Fibroblast of the conjunctiva (primary cell): ENCODE data around the gene MIOX.

Experiments used
- DNase-seq: peaks from one replicate; pipeline ENCODE4 v3.0.0-alpha.2; 2010; ENCODE audit warnings: low read depth

The MIOX gene

DNA sequence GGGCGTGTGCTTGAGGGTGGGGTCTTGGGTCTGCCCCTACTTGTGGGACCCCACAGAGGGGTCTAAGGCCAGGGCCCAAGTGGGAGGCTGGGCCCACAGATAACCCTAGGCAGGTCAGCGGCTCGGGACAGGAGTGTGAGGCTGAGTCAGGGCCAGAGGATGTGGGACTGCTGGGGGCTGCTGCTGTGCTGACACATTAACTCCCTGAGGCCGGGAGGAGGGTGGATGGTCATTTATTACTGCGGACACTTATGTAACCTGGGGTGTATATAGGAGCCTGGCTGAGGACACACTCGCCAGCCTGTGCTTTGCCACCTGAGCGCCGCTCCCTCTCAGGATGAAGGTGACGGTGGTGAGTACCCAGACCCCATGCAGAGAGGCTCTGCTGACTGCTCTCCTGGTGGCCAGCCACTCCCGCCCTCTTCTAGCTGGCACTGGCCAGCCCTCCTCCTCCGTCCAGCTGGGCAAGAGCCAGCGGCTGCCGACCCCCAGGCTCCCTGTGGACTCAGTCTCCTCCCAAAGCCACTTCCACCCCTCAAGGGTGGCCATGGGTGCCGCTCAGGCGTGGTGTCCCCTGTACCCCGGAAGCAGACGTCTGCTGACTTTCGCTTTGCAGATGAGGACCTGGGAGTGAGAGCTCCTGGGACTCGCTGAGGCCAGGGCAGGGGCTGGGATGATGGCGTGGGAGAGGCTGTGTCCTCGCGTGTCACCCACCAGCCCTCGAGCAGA is at the start of gene MIOX:
Gene MIOX (plus strand): TSS at position 299 of the 729 bp plus-strand sequence. CDS start 39 bp downstream, at position 338.
- DNase-seq: no peak

DNA sequence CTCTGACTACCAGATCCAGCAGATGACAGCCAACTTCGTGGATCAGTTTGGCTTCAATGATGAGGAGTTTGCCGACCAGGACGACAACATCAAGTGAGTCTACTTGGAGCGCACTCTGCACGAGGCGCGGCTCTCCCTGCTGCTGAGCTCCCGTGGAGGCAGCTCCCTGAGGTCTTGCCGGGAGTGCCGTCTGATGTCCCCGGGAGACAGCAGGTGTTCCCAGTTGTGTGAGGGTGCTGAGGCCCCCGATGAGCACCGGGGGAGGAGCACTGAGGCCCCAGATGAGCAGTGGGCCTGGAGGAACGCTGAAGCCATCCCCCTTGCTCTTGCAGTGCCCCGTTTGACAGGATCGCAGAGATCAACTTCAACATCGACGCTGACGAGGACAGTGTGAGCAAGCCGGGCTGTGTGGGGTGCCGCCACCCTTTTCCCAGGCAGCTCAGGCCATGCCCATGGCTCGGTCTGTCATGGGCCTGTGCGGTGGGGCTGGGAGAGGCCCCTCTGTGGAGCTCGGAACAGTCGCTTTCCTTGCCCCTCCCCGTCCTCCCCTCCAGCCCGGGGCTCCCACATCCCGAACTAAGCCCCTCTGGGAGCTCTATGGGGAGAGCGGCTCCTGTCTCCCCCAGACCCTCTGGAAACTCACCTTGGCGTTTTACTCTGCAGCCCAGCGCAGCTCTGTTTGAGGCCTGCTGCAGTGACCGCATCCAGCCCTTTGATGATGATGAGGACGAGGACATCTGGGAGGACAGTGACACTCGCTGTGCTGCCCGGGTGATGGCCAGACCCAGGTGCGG is 49.0 kb upstream of the MIOX start:
- no peak for DNase-seq

DNA sequence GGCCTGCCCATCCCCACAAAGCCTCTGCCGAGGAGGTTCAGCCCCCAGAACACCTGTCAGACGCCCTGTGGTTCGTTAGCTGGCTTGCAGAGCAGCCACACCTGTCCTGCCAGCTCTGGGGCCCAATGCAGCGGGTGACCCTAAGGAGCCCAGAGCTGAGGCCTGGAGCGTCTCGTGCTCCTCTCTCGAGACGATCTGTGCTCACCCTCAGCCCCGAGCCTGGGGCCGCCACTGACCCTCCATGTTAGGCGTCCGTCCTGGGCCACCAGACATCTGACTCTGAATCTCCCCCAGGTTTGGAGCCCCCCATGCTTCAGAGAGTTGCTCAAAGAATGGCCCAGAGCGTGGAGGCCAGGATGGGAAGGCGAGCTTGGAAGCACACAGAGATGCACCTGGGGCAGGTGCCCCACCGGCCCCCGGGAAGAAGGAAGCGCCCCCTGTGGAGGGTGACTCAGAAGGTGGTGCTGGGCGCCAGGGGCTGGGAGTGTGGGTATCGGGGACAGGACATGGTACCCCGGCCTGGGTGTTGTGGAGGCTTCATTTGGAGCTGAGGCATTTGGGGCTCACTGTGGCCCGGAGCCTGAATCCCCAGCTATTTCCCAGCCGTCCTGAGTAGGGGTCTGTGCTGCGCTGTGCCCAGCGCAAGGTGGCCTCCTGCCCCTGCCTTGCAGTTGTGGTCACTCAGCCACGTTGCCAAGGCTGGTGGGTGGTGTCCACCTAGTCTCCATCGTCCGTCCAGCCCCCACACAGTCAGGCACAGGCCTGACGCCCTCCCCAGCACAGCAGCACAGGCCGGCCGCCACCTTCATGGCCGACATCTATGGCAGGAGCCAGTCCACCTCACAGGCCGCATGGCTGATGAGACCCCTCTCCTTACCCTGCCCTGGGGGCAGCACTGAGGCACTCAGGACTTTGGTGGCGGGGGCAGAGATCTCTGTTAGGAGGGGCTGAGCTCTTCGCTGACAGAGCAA is 48.1 kb upstream of the MIOX start:
- DNase-seq: no peak

DNA sequence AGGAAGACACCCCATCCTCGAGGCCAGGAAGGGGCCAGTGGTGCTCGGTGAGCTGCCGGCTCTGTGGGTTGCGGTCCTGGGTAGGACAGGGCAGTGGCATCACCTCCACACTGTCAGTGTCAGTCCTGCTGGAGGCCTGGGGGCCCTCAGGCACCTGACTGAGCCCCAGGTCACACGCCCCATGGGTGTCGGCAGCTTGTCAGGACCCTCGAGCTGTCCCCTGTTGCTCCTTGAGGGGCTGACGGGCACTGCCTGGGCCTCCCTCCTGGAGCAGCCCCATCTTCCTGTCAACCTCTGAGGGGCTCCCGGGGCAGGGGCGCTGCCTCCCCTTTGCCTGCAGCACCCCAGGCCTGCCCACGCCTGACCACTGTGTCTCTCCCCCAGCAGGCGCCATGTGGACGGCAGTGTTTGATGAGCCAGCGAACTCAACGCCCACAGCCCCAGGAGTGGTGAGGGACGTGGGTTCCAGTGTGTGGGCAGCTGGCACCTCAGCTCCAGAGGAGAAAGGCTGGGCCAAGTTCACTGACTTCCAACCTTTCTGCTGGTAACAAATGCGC is 47.3 kb upstream of the MIOX start:
- no peak for DNase-seq

DNA sequence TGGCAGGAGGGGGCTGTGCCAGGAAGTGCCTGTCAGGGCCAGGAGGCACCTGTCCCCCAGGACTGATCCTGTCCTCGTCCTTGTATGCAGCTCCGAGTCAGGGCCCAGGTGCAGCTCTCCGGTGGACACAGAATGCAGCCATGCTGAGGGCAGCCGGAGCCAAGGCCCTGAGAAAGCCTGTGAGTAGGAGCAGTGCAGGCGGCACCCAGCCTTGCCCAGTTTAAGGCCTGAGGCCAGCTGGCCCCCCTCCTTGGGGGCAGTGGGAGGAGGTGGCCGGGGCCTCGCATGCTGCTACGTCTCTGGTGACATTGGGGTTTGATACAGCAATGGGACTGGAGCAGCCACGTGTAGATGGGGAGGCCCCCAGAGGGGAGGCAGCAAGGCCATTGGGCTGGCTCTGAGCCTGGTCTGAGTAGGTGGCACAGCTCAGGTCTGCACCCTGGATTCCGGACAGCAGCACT is 46.8 kb upstream of the MIOX start:
- DNase-seq: no peak

DNA sequence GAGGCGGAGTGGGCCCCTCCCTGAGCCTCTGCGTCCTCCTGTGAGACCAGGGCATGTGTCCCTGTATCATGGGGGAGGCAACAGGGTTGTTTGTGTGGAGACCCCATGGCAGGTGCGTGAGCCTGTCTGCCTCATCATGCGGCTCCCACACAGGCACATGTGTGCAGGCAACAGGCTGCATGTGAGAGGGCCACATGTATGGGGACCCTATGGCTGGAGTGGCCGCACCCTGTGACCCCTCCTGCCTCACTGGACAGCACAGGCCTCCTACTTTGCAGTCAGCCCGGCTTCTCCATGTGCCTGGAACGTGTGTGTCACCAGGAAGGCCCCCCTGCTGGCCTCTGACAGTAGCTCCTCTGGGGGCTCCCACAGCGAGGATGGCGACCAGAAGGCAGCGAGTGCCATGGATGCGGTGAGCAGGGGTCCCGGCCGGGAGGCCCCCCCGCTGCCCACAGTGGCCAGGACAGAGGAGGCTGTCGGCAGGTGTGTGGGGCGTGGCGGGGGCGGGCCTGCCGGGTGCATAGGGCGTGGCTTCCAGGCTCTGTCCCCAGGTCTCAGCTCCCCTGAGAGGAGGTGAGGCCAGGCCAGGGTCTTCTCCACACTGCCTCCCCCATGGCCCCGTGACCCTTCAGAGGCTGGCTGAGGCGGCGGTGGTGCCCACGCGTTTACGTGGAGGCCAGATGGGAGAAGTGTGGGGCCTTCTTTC is 46.0 kb upstream of the MIOX start:
- DNase-seq: no peak

DNA sequence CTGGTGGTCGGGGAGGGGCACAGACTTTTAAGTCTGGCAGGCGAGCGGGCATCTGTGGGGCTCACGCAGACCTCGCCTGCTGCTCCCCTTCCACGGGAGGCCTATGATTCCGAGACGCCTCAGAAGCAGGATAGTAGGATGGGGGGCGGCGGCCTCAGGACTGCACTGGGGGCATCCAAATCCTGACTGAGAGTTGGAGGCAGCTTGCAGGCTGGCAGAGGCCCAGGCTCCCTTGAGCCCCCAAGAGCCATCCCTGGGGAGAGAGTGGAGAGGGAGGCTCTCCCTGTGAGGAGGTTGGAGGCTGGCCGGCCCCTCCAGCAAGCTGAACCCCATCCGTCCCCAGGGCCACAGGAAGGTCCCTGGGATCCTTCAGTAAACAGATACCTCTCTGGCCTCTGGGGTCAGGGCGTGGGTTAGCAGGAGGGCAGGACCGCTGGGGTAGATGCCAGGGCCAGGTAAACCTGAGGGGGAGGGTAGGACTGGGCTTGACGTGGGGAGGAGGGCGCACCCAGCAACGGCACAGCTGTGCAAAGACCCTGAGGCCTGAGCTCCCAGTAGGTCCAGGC is 45.1 kb upstream of the MIOX start:
- DNase-seq: no peak

DNA sequence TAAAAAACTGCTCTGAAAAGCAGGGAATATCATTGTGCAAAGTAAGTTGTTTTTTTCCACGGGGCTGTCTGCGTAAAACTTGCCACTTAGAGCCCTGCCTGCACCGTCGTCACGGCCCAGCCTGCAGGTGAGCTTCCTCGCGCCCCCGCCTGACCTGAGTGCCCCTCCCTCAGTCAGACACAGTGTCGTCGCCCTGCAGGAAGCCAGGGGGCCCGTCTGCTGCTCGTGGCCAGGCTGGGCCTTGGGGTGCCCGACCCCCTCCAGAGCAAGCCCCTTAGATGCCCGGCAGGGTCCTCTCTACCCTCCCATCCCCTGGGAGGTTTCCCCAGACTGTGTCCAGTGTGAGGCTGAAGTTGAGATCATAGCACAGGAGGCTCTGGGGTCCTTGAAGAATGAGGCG is 43.5 kb upstream of the MIOX start:
- no peak for DNase-seq

DNA sequence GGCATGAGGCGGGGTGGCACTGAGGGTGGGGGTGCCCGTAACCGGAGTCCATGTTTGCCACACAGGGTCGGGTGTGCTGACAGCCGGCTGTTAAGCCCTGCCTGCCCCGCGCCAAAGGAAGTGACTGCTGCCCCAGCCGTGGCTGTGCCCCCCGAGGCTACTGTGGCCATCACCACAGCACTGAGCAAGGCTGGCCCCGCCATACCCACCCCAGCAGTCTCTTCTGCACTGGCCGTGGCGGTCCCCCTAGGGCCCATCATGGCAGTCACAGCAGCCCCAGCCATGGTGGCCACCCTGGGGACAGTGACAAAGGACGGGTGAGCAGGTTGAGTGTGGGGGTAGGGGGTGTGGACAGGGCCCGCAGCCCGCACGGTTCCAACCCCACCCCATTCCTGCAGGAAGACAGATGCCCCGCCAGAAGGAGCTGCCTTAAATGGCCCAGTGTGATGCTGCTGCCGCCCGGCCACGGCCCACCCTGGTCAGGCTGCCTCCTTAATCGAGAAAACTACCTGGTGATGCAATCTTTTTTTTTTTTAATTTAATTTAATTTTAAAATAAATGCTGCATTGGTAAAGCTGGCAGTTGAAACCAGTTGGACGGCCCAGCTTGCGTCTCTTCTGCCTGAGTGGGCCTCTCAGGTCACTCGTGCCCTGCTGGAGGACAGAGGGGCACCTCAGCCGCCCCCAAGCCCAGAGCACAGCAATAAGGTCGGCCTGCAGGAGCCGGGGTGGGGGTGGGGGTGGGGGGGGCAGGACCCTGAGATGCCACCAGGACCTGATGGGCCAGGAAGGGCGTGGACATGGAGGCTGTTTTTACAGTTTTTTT is 42.6 kb upstream of the MIOX start:
- no peak for DNase-seq

DNA sequence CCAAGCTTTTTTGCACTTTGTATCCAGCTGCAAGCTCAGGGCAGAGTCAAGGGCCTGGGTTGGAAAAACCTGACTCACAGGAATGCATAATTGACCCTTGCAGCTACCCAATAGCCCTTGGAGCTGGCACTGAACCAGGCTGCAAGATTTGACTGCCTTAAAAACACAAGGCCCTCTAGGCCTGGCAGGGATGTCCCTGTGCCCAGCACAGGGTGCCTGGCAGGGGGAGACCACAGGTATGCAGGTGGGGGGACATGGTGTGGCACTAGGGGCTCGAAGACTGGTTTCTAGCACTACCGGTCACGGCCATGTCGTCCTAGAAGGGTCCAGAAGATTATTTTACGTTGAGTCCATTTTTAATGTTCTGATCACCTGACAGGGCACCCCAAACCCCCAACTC is 42.0 kb upstream of the MIOX start:
- peak; percentile 71 for DNase-seq

DNA sequence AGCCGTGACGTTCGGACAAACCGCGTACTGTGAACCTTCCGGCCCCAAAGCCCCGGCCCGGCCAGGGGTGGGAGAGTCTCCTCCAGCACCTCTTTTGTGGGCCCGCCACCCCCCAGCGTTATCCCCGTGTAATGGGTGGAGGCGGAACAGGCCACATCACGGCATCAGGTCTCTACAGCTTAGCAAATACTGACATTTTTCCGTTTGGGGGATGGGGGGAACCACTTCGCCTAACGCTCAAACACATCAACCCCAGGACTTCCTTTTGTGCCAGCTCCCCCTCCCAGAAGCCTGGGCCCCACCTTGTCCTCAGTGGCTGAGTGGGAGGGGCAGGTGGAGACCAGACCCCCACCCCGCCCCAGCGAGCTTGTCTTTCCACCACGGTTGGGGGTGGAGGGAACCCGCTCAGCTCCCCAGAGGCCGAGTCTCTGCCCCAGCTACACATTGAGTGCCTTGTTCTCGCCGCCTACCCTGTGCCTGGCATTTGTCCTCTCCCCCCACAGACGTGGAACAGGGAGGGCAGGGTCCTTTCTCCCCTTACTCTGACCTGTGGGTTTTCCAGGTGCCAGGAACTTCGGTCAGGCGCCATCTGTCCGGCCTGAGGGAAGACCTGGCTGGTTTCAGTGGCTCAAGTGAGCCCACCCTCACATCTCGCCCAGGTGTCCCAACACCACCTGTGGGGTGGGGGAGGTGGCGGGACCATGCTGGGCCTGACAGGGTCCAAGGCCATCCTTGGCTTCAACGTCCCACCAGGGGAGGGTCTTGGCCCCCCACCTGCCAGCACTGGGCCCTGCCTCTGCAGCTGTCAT is 41.4 kb upstream of the MIOX start:
- DNase-seq: no peak

DNA sequence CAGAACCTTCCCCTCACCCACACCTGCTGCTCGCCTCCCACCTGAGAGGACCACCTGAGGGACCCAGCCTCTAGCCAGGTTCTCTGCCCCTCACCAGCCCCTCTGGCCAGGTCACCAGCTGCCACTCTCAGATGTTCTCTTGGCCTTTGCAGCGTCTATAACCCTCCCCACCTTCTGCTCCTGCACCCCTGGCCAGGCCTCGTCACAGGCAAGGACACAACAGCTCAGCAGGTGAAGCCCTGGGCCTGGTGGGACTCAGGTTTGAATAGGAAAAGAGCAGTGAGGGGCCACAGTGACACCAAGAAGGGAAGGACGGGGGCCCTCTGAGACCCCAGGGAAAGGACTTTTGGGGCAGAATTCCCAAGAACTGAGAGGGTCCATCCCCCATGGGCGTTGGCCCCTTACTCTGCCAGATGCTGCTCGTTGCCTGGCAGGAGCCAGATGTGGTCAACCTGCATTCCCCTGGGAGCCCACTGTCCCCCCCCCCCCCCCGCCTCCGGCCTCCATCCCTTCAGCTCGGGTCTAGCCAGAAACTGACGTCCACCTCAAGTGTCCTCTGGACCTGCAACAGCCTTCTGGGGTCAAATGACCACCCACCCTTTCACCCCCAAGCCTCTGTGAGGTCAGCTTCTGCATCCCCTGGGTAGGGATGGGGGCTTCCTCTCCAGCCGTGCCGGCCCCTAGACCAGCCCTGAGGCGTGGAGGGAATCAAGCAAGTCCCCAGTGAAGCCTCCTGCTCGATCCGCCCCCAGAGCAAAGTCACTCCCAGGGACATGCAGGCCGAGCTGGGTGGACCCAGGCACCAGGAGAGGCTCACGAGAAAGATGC is 40.6 kb upstream of the MIOX start:
- DNase-seq: no peak

DNA sequence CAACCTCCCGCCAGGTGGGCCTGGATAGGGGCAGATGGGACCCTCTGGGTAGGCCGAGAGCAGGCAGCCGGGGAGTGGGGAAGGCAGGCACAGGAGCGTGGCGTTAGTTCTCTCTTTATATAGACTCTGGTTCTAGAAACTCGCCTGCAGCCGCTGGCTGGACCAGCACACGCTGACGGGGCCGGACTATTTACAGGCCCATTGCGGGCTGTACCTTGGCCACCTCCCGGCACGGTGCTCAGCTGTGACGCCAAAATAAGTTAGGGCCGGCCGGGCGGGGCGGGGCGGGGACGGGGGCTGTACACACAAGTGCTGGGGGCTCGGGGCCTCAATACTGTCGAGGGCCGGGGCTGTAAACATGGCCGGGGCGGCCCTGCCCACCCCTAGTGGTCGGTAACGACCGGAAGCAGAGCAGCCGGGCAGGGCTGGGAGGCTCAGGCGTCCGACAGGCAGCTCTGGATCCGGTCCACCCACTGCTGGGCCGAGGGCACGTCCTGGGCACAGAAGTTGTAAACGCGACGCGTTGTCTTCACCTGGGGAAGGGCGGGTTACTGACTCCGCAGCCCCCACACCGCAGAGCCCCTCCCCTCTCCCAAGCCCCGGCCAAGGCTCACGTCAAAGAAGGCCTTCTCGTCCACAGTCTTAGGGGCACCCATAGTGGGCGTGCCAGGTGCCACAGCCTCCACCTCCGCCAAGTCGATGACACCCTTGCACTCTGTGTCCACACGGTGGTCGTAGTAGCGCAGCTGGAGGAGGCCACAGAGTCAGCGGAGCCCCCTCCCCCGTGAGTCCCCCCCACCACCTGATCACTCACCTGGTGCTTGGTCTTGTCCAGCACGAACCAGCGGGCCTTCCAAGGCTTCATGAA is 39.7 kb upstream of the MIOX start:
- DNase-seq: no peak

DNA sequence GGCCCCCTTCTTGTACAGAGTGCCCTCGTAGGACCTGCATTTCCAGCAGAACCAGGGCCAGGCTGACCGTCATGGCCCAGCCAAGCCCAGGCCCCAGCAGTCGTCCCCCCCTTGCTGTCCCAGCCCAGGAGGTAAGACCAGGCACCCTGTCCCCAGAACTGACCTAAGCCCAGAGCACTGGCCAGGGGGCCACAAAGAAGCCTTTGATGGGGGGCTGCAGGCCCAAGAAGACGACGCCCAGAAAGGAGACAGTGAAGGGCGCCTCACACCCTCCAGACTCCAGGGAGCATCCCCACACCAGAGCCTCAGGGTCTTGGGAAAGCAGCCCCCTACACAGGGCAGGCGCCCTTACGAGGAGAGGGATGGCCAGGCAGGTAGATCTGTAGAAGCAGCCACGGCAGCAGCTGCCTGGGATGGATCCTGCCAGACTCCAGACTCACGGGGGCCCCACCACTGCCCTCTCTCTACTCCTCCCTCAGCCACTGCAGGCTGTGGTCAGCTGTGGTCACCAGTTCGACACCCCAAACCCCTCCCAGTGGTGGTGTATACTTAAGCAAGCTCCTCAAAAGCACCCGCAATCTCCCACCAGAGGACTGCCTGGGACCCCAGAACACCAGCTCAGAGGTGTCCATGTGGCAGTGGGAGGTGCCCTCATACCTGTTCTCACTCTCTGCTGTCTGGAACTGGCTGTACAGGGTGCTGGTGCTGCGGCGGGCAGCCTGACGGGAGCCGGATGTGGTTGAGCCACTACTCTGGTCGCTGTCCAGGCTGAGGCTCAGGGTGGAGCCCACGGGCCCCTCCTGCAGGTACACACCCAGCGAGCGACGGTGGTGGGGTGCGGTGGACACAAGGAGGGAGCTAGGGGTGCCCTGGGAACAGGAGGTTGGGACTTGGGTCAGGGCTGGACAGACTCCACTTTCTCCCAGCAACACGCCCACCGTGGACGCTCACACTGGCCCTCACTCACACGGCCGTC is 38.8 kb upstream of the MIOX start:
- DNase-seq: no peak

DNA sequence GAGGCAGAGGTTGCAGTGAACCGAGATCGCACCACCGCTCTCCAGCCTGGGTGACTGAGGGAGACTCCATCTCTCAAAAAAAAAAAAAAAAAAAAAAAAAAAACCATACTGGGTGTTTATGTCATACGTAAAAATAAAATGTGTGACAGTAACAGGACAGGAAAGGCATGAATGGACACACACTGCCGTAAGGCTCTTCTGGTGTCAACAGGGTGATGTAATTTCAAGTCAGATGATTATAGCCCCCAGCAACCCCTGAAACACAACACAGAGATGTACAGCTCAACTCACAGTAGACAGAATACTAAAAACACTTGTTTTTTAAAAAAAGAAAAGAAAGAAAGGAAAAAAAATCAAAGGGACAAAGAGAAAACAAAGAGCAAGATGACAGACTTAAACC is 34.0 kb upstream of the MIOX start:
- no peak for DNase-seq

DNA sequence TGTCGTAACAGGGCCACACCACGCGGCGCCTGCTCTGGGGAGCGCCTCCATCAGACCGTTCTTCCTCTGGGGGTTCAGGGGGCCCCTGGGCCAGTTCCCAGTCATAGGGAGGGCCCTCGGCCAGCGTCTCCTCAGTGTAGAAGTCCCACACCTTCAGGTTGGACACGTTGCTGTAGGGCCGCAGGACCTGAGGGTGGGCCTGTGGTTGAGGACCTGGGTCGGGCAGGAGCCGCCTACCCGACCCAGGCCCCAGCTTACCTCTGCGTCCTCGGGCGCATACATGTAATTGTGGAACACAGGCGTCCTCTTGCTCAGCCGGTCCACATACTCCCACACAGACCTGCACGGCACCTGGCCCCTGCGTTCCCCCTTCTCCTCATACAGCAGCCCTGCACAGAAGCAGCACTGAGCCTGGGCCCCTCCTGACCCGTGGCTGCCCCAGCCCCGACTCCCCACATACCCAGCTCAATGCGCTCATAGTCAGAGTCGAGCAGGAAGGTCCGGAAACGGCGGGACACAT is 32.0 kb upstream of the MIOX start:
- no peak for DNase-seq
